Activated T-cell treated with anti-CD3 and anti-CD28 coated beads, Interleukin-2, amount 50 U/mL, for 4 hours (primary cell): ENCODE results near the gene ANXA9. TPM values are rescaled to one million over a fixed set of nuclear protein-coding genes. Genes with fewer than 3 reads are reported as not detected.

Experiments used
- ATAC-seq, 2 donors: fragments of 200-7000 bp; cut with Tn5 transposase; one replicate each; pipeline ENCODE4 v1.10.0; 2021
- DNase-seq: peaks from one replicate; pipeline ENCODE4 v3.0.0-alpha.2; 2020
- H3K27me3 Mint-ChIP-seq: one replicate; pipeline ENCODE4 v1.8.0; 2021; ENCODE audit warnings: low read depth, mixed read lengths
- H3K36me3 Mint-ChIP-seq: one replicate; pipeline ENCODE4 v1.8.0; 2022; ENCODE audit warnings: mixed read lengths; ENCODE audit not compliant: insufficient read depth
- H3K4me1 Mint-ChIP-seq: one replicate; pipeline ENCODE4 v1.8.0; 2021; ENCODE audit warnings: low read depth, mixed read lengths
- H3K4me3 Mint-ChIP-seq: one replicate; pipeline ENCODE4 v1.8.0; 2021; ENCODE audit warnings: mild to moderate bottlenecking, moderate library complexity, mixed read lengths
- H3K9me3 Mint-ChIP-seq: one replicate; pipeline ENCODE4 v1.8.0; 2021; ENCODE audit warnings: mixed read lengths
- total RNA-seq, 3 donors: library from RNA; stranded (reverse); gene quantifications; one replicate each; pipeline ENCODE4 v1.2.1, GENCODE V29; 2021

The ANXA9 gene
- total RNA-seq, 3 donors from 2014 or later = not detected

GRCh38 chr1:150987924-150988323 is 5.8 kb downstream of the ANXA9 start:
- H3K9me3 Mint-ChIP-seq = no peaks in the 10 kb centered on the region
- H3K4me1 Mint-ChIP-seq = no peaks in the 10 kb centered on the region

GRCh38 chr1:150992626-150993025 is 10.5 kb downstream of the ANXA9 start:
- H3K4me1 Mint-ChIP-seq = peaks cover 4% of the 10 kb centered on the region
- no peaks in the 10 kb centered on the region for H3K27me3 Mint-ChIP-seq
- no peak for DNase-seq
- H3K36me3 Mint-ChIP-seq = peaks cover 3% of the 10 kb centered on the region
- H3K9me3 Mint-ChIP-seq = no peaks in the 10 kb centered on the region
- no peak overlapping the region for H3K4me3 Mint-ChIP-seq
- ATAC-seq = no peak

More at GRCh38 chr1:150987924-150988323, 5.8 kb downstream of the ANXA9 start:
- Mint-ChIP-seq H3K4me3 (no peak overlapping the region), H3K36me3 (no peaks in the 10 kb centered on the region), H3K27me3 (no peaks in the 10 kb centered on the region)
- no peak for ATAC-seq
- no peak for DNase-seq

- ATAC-seq (no peak), DNase-seq (no peak)
- Mint-ChIP-seq H3K4me3 (no peak overlapping the region), H3K9me3 (no peaks in the 10 kb centered on the region), H3K27me3 (no peaks in the 10 kb centered on the region), H3K36me3 (peaks cover 3% of the 10 kb centered on the region), H3K4me1 (peaks cover 9% of the 10 kb centered on the region)
Measured at GRCh38 chr1:150994248-150994647, 12.2 kb downstream of the ANXA9 start.

GRCh38 chr1:150995460-150995859 is 13.4 kb downstream of the ANXA9 start:
- no peaks in the 10 kb centered on the region for H3K27me3 Mint-ChIP-seq
- peaks cover 12% of the 10 kb centered on the region for H3K4me1 Mint-ChIP-seq
- no peak for ATAC-seq
- no peak overlapping the region for H3K4me3 Mint-ChIP-seq
- no peaks in the 10 kb centered on the region for H3K9me3 Mint-ChIP-seq
- peaks cover 3% of the 10 kb centered on the region for H3K36me3 Mint-ChIP-seq
- DNase-seq = no peak

- peaks cover 16% of the 10 kb centered on the region for H3K4me1 Mint-ChIP-seq
- H3K27me3 Mint-ChIP-seq = no peaks in the 10 kb centered on the region
- H3K9me3 Mint-ChIP-seq = no peaks in the 10 kb centered on the region
- ATAC-seq (no peak), DNase-seq (no peak)
- peaks cover 7% of the 10 kb centered on the region for H3K36me3 Mint-ChIP-seq
- H3K4me3 Mint-ChIP-seq = no peak overlapping the region
Measured at GRCh38 chr1:150995896-150996295, 13.8 kb downstream of the ANXA9 start.

GRCh38 chr1:150997126-150997872 is 15.2 kb downstream of the ANXA9 start:
- Mint-ChIP-seq H3K4me3 (no peak overlapping the region), H3K27me3 (no peaks in the 10 kb centered on the region), H3K4me1 (peaks cover 28% of the 10 kb centered on the region), H3K36me3 (peaks cover 16% of the 10 kb centered on the region), H3K9me3 (no peaks in the 10 kb centered on the region)
- no peak for DNase-seq
- no peak for ATAC-seq

GRCh38 chr1:150997949-150998348 is 15.9 kb downstream of the ANXA9 start:
- peaks cover 18% of the 10 kb centered on the region for H3K36me3 Mint-ChIP-seq
- DNase-seq = no peak

GRCh38 chr1:150999051-150999674 is 17.1 kb downstream of the ANXA9 start:
- no peaks in the 10 kb centered on the region for H3K9me3 Mint-ChIP-seq
- H3K36me3 Mint-ChIP-seq = peaks cover 18% of the 10 kb centered on the region
- peak; percentile 61 to 70 for ATAC-seq
- peaks cover 44% of the 10 kb centered on the region for H3K4me1 Mint-ChIP-seq
- no peak overlapping the region for H3K4me3 Mint-ChIP-seq
- no peaks in the 10 kb centered on the region for H3K27me3 Mint-ChIP-seq
- no peak for DNase-seq

More at GRCh38 chr1:150997949-150998348, 15.9 kb downstream of the ANXA9 start:
- Mint-ChIP-seq H3K9me3 (no peaks in the 10 kb centered on the region), H3K4me1 (peaks cover 34% of the 10 kb centered on the region), H3K4me3 (no peak overlapping the region), H3K27me3 (no peaks in the 10 kb centered on the region)
- ATAC-seq = no peak

GRCh38 chr1:150999926-151000325 is 17.8 kb downstream of the ANXA9 start:
- Mint-ChIP-seq H3K4me1 (peaks cover 49% of the 10 kb centered on the region), H3K27me3 (no peaks in the 10 kb centered on the region), H3K36me3 (peaks cover 18% of the 10 kb centered on the region), H3K9me3 (no peaks in the 10 kb centered on the region), H3K4me3 (no peak overlapping the region)
- DNase-seq = no peak
- no peak for ATAC-seq

GRCh38 chr1:151000408-151000807 is 18.3 kb downstream of the ANXA9 start:
- Mint-ChIP-seq H3K36me3 (peaks cover 18% of the 10 kb centered on the region), H3K9me3 (no peaks in the 10 kb centered on the region), H3K4me1 (peaks cover 52% of the 10 kb centered on the region), H3K4me3 (no peak overlapping the region), H3K27me3 (no peaks in the 10 kb centered on the region)
- ATAC-seq (no peak), DNase-seq (no peak)

GRCh38 chr1:151001602-151002001 is 19.5 kb downstream of the ANXA9 start:
- peaks cover 60% of the 10 kb centered on the region for H3K4me1 Mint-ChIP-seq

GRCh38 chr1:151002051-151002450 is 20.0 kb downstream of the ANXA9 start:
- ATAC-seq (no peak), DNase-seq (no peak)
- Mint-ChIP-seq H3K4me1 (peaks cover 64% of the 10 kb centered on the region), H3K9me3 (no peaks in the 10 kb centered on the region), H3K4me3 (no peak overlapping the region), H3K27me3 (no peaks in the 10 kb centered on the region), H3K36me3 (peaks cover 18% of the 10 kb centered on the region)

More at GRCh38 chr1:151001602-151002001, 19.5 kb downstream of the ANXA9 start:
- DNase-seq (no peak), ATAC-seq (no peak)
- Mint-ChIP-seq H3K9me3 (no peaks in the 10 kb centered on the region), H3K36me3 (peaks cover 18% of the 10 kb centered on the region), H3K4me3 (no peak overlapping the region), H3K27me3 (no peaks in the 10 kb centered on the region)

- no peak for DNase-seq
- peak overlapping the region; percentile 67 for H3K4me3 Mint-ChIP-seq
Measured at GRCh38 chr1:151002611-151003010, 20.5 kb downstream of the ANXA9 start.

GRCh38 chr1:151003180-151003579 is 21.1 kb downstream of the ANXA9 start:
- DNase-seq (no peak), ATAC-seq (no peak)
- peaks cover 15% of the 10 kb centered on the region for H3K36me3 Mint-ChIP-seq
- peak overlapping the region; percentile 67 for H3K4me3 Mint-ChIP-seq
- no peaks in the 10 kb centered on the region for H3K27me3 Mint-ChIP-seq
- no peaks in the 10 kb centered on the region for H3K9me3 Mint-ChIP-seq
- H3K4me1 Mint-ChIP-seq = peaks cover 75% of the 10 kb centered on the region

More at GRCh38 chr1:151002611-151003010, 20.5 kb downstream of the ANXA9 start:
- Mint-ChIP-seq H3K27me3 (no peaks in the 10 kb centered on the region), H3K36me3 (peaks cover 15% of the 10 kb centered on the region), H3K4me1 (peaks cover 70% of the 10 kb centered on the region), H3K9me3 (no peaks in the 10 kb centered on the region)
- no peak for ATAC-seq
